CD4-positive, alpha-beta T cell (primary cell): ENCODE measurements around the gene ITGA5. TPM values are rescaled to one million over a fixed set of nuclear protein-coding genes. Genes with fewer than 3 reads are reported as not detected.
A peak's percentile ranks its signal among the peaks of the same experiment; 100 is the strongest.

ENCODE experiments used
- ATAC-seq: fragments of 200-7000 bp; cut with Tn5 transposase; one replicate; pipeline ENCODE4 v1.10.0; 2022; ENCODE audit warnings: mild to moderate bottlenecking; ENCODE audit not compliant: poor library complexity
- CTCF ChIA-PET: fragments of 350-600 bp; sonication (Branson Sonifier 250); formaldehyde crosslinking; loops from one replicate; lab custom pipeline; 2021; ENCODE audit warnings: antibody characterized with exemption, inconsistent platforms; lab: Charles Lee
- POLR2A ChIA-PET: fragments of 350-600 bp; sonication (Branson Sonifier 250); formaldehyde crosslinking; loops from one replicate; lab custom pipeline; 2021; ENCODE audit warnings: antibody characterized with exemption, inconsistent platforms; lab: Charles Lee
- DNase-seq, 14 experiments: peaks; one replicate each; pipeline ENCODE4 v3.0.0-alpha.2; 2013 to 2020; ENCODE audit warnings: mixed read lengths in 2 of 14
- H3K27ac ChIP-seq, 2 donors: one replicate each; pipeline versions ENCODE4 v1.5.1 to v1.7.0; 2013; ENCODE audit warnings: low read length in 2 of 2, low read depth in 1 of 2, mild to moderate bottlenecking in 1 of 2
- H3K27me3 ChIP-seq, 2 experiments: 1 replicate in 1 of 2; 2 replicates in 1 of 2; pipeline versions ENCODE4 v1.6.1 to v1.7.0; 2013; ENCODE audit warnings: low read length in 2 of 2, control low read depth in 1 of 2, mild to moderate bottlenecking in 1 of 2, moderate library complexity in 1 of 2; ENCODE audit not compliant: insufficient read depth in 2 of 2, control insufficient read depth in 1 of 2
- H3K36me3 ChIP-seq: one replicate; pipeline ENCODE4 v1.6.1; 2013; ENCODE audit warnings: low read length, control low read depth; ENCODE audit not compliant: insufficient read depth
- H3K4me1 ChIP-seq: one replicate; pipeline ENCODE4 v1.6.1; 2013; ENCODE audit warnings: low read length, control low read depth; ENCODE audit not compliant: insufficient read depth
- H3K4me3 ChIP-seq: one replicate; pipeline ENCODE4 v1.5.1; 2013; ENCODE audit warnings: mild to moderate bottlenecking, low read length, moderate library complexity
- H3K9me3 ChIP-seq, 2 experiments: 1 replicate in 1 of 2; 2 replicates in 1 of 2; pipeline versions ENCODE4 v1.6.1 to v1.7.0; 2013; ENCODE audit warnings: low read length in 2 of 2, mild to moderate bottlenecking in 2 of 2, control low read depth in 1 of 2, moderate library complexity in 1 of 2; ENCODE audit not compliant: control insufficient read depth in 1 of 2, insufficient read depth in 1 of 2
- H3K27ac Mint-ChIP-seq: one replicate; pipeline ENCODE4 v1.8.0; 2020; ENCODE audit warnings: mixed read lengths
- H3K27me3 Mint-ChIP-seq: one replicate; pipeline ENCODE4 v1.8.0; 2021; ENCODE audit warnings: mixed read lengths
- H3K36me3 Mint-ChIP-seq: one replicate; pipeline ENCODE4 v1.8.0; 2021; ENCODE audit warnings: low read depth, mixed read lengths
- H3K4me1 Mint-ChIP-seq: one replicate; pipeline ENCODE4 v1.8.0; 2021; ENCODE audit warnings: low read depth, mixed read lengths
- H3K4me3 Mint-ChIP-seq: one replicate; pipeline ENCODE4 v1.8.0; 2020; ENCODE audit warnings: mild to moderate bottlenecking, mixed read lengths
- H3K9me3 Mint-ChIP-seq: one replicate; pipeline ENCODE4 v1.8.0; 2020; ENCODE audit warnings: mixed read lengths
- CTCF ChIP-seq: fragments of 200-600 bp; IDR thresholded peaks from one replicate; pipeline ENCODE4 v1.8.0; 2022; ENCODE audit warnings: antibody characterized with exemption, mild to moderate bottlenecking
- intact Hi-C, 2 experiments: fragments of 100-400 bp; cut with DNase I in 1 of 2; cut with micrococcal nuclease in 1 of 2; formaldehyde crosslinking; loops; one replicate each; pipeline versions ENCODE4 v1.15.1 to v1.9.0; 2023 to 2025; cut with DNase I, micrococcal nuclease
- total RNA-seq, 174 experiments: library from RNA in 2 of 174; stranded (reverse) in 2 of 174; gene quantifications; one replicate each; pipeline ENCODE4 v1.2.3 and lab custom pipeline; 2021 to 2026

The ITGA5 gene
- total RNA-seq, 2 experiments from 2014 or later = 143 to 159 TPM

DNA sequence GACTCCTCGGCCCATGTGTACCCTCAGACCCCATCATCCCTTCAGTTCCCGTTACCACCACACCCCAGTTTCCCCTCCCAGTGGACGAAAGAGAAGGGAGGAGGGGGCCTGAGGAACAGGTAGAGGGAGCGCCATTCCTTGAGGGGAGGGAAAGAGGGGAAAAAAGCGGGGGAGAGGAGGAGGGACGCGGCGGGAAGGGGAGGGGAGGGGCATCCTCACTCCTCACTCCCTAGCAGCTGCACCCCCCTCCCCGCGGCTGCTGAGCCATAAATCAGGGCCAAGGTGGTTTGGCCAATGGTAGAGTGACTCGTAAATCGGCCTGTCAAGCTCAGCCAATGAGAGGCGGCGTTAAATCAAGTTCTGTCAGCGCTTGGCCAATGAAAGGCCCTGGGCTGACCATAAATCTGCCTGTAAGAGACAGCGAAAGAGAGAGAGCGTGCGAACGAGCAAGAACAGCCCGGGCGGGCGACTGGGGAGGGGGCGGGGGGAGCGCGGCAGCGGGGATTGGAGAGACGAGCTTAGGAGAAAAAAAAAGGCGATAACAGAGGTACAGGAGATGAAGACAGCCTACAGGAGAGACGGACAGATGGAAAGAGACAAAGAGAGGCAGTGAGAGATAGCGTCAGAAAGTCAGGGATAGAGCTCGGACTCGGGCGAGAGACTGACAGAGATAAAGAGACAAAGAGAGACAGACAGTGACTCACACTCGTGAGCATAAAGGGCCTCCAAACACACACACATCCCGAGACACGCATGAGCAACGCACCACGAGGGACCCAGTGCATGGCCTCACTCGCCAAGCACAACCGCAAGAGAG, 59.9 kb downstream of the ITGA5 start:
- POLR2A ChIA-PET = interaction anchor here (0.6 to 3.4 kb wide), 30 partner anchors 9 to 632 kb away, joined by 3 to 82 read pairs (median 4); partner anchors contain the start of genes CBX5, COPZ1 and HNRNPA1
- Histone ChIP-seq H3K36me3 (no peaks in the 10 kb centered on the region), H3K9me3 (no peaks in the 10 kb centered on the region), H3K27me3 (no peaks in the 10 kb centered on the region), H3K4me3 (peak overlapping the region; percentile 78), H3K4me1 (peaks cover 47% of the 10 kb centered on the region), H3K27ac (peak overlapping the region; percentile 85 to 93)
- DNase-seq (peak; percentile 83 to 99 (median 88)), ATAC-seq (peak; percentile 90)
- CTCF ChIA-PET = interaction anchor here (1.2 to 3.3 kb wide), 9 partner anchors 9 to 145 kb away, joined by 3 to 23 read pairs (median 6); partner anchors contain the start of genes COPZ1 and HNRNPA1
- intact Hi-C loops = loop anchor here (1.0 to 2.0 kb wide), 3 partner anchors 22 to 78 kb away; partner anchors contain the start of genes CBX5 (in 1 of the 2), COPZ1 (in 1 of the 2) and HNRNPA1 (in 1 of the 2)
- Mint-ChIP-seq H3K9me3 (no peaks in the 10 kb centered on the region), H3K4me3 (no peak overlapping the region), H3K27ac (no peak overlapping the region), H3K36me3 (no peaks in the 10 kb centered on the region), H3K4me1 (peaks cover 11% of the 10 kb centered on the region), H3K27me3 (no peaks in the 10 kb centered on the region)
- no peak for TF ChIP-seq CTCF

DNA sequence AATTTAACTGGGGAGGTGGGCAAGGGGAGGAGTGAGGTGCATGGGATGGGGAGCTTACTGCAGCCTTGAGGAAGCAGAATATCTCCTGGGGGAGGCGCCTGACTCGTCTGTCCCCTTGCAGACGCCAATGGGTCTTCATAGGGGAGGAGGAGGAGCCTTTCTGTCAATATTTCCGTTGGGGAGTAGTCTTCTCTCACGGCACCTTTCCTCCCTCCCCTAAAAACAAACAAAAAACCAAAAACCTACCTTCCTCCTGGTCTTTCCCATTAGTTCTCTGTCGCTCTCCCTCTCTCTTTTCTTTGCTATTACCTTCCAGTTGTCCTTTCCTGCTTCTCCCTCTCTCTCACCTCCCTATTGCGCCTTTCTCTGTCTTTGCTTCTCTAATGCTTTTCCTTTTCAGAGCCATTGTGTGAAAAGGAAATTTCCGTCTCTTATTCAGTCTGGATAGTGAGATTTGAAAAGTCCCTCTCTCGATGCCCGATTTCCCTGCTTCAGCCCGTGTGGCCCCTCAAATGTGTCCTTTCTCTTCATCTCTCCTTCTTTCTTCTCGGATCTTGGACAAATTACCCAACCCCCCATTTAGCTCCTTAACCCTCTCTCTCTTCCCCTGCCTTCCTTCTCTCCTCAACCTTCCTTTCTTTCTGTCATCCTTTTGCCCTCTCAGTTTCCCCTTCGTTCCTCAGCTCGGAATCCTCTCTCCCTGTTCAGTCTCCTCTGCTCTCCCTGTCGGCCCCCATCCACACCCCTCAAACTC, 60.7 kb downstream of the ITGA5 start:
- Histone ChIP-seq H3K4me1 (peaks cover 39% of the 10 kb centered on the region), H3K9me3 (no peaks in the 10 kb centered on the region), H3K4me3 (peak overlapping the region; percentile 78), H3K27me3 (no peaks in the 10 kb centered on the region), H3K36me3 (no peaks in the 10 kb centered on the region), H3K27ac (peak overlapping the region; percentile 85 to 93)
- Mint-ChIP-seq H3K36me3 (no peaks in the 10 kb centered on the region), H3K9me3 (no peaks in the 10 kb centered on the region), H3K4me1 (peaks cover 7% of the 10 kb centered on the region), H3K27ac (no peak overlapping the region), H3K4me3 (no peak overlapping the region), H3K27me3 (no peaks in the 10 kb centered on the region)
- intact Hi-C loops = loop anchor here in 1 of 2 experiments (2.0 kb wide), 2 partner anchors 22 to 78 kb away; partner anchors contain the start of genes CBX5 and HNRNPA1
- DNase-seq (peak in 10 of 14 experiments; percentile 15 to 79 (median 33)), ATAC-seq (no peak)
- CTCF ChIA-PET = interaction anchor here (0.6 to 3.3 kb wide), 10 partner anchors 10 to 144 kb away, joined by 3 to 23 read pairs (median 6); partner anchors contain the start of genes COPZ1 and HNRNPA1
- no peak for TF ChIP-seq CTCF
- POLR2A ChIA-PET = interaction anchor here (0.6 to 3.4 kb wide), 24 partner anchors 10 to 632 kb away, joined by 3 to 82 read pairs (median 4); partner anchors contain the start of genes CBX5, COPZ1 and HNRNPA1
